Esophagus muscularis mucosa (tissue), 4 donors: ENCODE measurements around the gene CEP131. TPM values are rescaled to one million over a fixed set of nuclear protein-coding genes. Genes with fewer than 3 reads are reported as not detected.

Experiments
- DNase-seq: peaks from one replicate; pipeline ENCODE4 v3.0.0-alpha.2; 2017; ENCODE audit errors: extremely low spot score
- H3K27ac ChIP-seq, 4 donors: fragments of 200-600 bp; sonication (generic); replicated peaks in 1 of 4; 1 replicate in 3 of 4; 2 replicates in 1 of 4; pipeline ENCODE4 v1.5.1; 2016 to 2019; ENCODE audit warnings: mild to moderate bottlenecking in 1 of 4
- H3K27me3 ChIP-seq, 4 donors: fragments of 200-600 bp; sonication (generic); one replicate each; pipeline versions ENCODE4 v1.5.1 to v1.6.0; 2016 to 2019
- H3K36me3 ChIP-seq, 4 donors: fragments of 200-600 bp; sonication (generic); one replicate each; pipeline ENCODE4 v1.5.1; 2016 to 2019
- H3K4me1 ChIP-seq, 4 donors: fragments of 200-600 bp; sonication (generic); one replicate each; pipeline ENCODE4 v1.5.1; 2016 to 2019
- H3K4me3 ChIP-seq, 4 donors: fragments of 200-600 bp; sonication (generic); 1 replicate in 2 of 4; 2 replicates in 2 of 4; pipeline ENCODE4 v1.5.1; 2016 to 2019; ENCODE audit warnings: mild to moderate bottlenecking in 4 of 4, moderate library complexity in 1 of 4
- H3K9me3 ChIP-seq, 4 donors: fragments of 200-600 bp; sonication (generic); 1 replicate in 3 of 4; 2 replicates in 1 of 4; pipeline ENCODE4 v1.5.1; 2016 to 2019
- EP300 ChIP-seq: sonication (generic); formaldehyde crosslinking; IDR thresholded peaks from one replicate; pipeline ENCODE4 v1.6.1; 2017; ENCODE audit warnings: antibody characterized with exemption
- POLR2A ChIP-seq: fragments of 450-650 bp; IDR thresholded peaks from one replicate; pipeline ENCODE4 v1.6.1; 2017; ENCODE audit warnings: antibody characterized with exemption, moderate library complexity, mild to moderate bottlenecking, low read depth
- POLR2AphosphoS5 ChIP-seq, 2 donors: sonication (generic); formaldehyde crosslinking; IDR thresholded peaks; one replicate each; pipeline ENCODE4 v1.6.1; 2017; ENCODE audit warnings: antibody characterized with exemption in 2 of 2
- WGBS: methylation state at CpG from one replicate; pipeline ENCODE4 v1.1.5; 2018; 5-methylcytosine and 5-hydroxymethylcytosine counted together
- intact Hi-C: fragments of 100-400 bp; cut with DNase I; formaldehyde crosslinking; loops from one replicate; pipeline ENCODE4 v1.15.1; 2023
- total RNA-seq, 4 donors: library from RNA; depleted of rRNA; stranded (reverse); fragments of >200 nt; gene quantifications; one replicate each; pipeline versions ENCODE4 v1.1.0 to v1.2.1, GENCODE V29; 2016
- TF ChIP-seq, protein P1 (sequence below), 3 experiments: fragments of 200-600 bp in 2 of 3; fragments of 450-650 bp in 1 of 3; sonication (generic) in 2 of 3; IDR thresholded peaks; one replicate each; pipeline ENCODE4 v1.5.1; 2017 to 2019; ENCODE audit warnings: antibody characterized with exemption in 3 of 3, mild to moderate bottlenecking in 2 of 3, moderate library complexity in 1 of 3

CEP131 gene
- total RNA-seq, 4 donors from 2014 or later, result 4.5 to 10.6 (median 8.9) TPM

DNA sequence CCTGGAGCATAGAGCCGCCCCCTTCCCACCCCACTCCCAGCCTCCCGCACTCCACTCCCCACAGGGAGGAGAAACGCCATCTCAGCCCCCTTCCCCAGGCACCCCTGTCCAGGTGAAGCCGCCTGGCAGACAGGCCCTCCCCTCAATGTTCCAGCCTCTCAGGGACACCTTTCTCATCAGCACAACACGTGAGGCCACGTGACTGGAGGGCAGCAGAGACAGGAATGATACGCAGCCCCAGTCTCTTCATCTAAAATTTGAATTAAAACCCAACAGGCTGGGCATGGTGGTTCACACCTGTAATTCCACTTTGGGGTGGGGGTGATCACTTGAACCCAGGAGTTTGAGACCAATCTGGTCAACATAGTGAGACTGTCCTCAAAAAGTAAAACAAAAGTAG, 36.6 kb downstream of the CEP131 start:
- Histone ChIP-seq H3K27ac (no peak overlapping the region), H3K4me1 (no peaks in the 10 kb centered on the region), H3K27me3 (peaks cover 0 to 37% (median 0%) of the 10 kb centered on the region in 4 donors), H3K9me3 (no peaks in the 10 kb centered on the region), H3K4me3 (no peak overlapping the region), H3K36me3 (peaks cover 0 to 24% (median 13%) of the 10 kb centered on the region in 4 donors)
- TF ChIP-seq, protein P1, sequence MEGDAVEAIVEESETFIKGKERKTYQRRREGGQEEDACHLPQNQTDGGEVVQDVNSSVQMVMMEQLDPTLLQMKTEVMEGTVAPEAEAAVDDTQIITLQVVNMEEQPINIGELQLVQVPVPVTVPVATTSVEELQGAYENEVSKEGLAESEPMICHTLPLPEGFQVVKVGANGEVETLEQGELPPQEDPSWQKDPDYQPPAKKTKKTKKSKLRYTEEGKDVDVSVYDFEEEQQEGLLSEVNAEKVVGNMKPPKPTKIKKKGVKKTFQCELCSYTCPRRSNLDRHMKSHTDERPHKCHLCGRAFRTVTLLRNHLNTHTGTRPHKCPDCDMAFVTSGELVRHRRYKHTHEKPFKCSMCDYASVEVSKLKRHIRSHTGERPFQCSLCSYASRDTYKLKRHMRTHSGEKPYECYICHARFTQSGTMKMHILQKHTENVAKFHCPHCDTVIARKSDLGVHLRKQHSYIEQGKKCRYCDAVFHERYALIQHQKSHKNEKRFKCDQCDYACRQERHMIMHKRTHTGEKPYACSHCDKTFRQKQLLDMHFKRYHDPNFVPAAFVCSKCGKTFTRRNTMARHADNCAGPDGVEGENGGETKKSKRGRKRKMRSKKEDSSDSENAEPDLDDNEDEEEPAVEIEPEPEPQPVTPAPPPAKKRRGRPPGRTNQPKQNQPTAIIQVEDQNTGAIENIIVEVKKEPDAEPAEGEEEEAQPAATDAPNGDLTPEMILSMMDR (IDR thresholded peaks at IDR 0.05), result no peak
- no peak for TF ChIP-seq EP300
- TF ChIP-seq POLR2A, result no peak
- TF ChIP-seq POLR2AphosphoS5 (IDR thresholded peaks at IDR 0.05), result no peak
- WGBS, result 75% methylated on average over 4 of the region's 7 CpGs
- DNase-seq, result no peak
- intact Hi-C loops, result no loop called here

DNA sequence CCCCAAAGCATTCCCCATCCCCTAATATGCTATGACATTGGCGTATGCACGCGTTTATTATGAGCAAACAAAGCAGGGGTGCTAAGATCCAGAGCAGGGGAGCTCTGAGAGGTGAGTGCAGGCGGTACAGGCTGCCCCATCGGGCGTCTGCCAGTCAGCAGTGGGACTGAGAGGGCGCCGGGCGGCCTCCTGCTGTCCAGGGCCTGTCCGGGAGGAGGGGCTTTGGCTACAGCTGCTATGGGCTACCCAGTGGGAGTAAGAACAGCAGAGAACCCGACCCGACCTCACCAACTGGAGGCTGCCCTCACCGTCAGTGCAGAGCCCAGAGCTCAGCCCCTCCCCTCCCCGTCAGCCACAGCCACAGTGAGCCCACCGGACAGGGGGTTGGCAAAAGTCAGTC, 38.2 kb downstream of the CEP131 start:
- WGBS, result 51% methylated on average over 11 of the region's 15 CpGs
- Histone ChIP-seq H3K36me3 (peaks cover 0 to 8% (median 2%) of the 10 kb centered on the region in 4 donors), H3K4me3 (no peak overlapping the region), H3K9me3 (no peaks in the 10 kb centered on the region), H3K27ac (no peak overlapping the region), H3K27me3 (peaks cover 0 to 49% (median 0%) of the 10 kb centered on the region in 4 donors), H3K4me1 (no peaks in the 10 kb centered on the region)
- TF ChIP-seq POLR2A, result no peak
- TF ChIP-seq, protein P1 (IDR thresholded peaks at IDR 0.05), result no peak
- TF ChIP-seq EP300, result no peak
- no peak for TF ChIP-seq POLR2AphosphoS5 (IDR thresholded peaks at IDR 0.05)
- intact Hi-C loops, result no loop called here
- no peak for DNase-seq

DNA sequence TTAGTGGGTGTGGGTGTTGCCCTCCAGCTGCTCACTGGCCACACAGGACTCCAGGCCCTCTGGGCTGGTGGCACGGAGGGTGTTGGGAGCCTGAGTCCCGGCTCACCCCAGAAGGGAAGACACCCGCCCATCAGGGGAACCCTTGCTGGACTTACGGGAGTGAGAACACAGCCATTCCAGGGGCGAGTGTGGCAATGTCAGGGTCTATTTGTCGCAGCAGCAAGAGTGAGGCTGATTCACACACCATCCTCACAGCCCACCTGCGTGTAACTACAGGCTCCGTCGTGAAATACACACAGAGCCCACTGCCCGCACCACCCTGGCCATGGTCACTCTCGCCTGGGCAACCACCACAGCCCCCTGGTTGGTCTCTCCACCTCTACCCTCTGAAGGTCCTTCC, 39.0 kb downstream of the CEP131 start:
- intact Hi-C loops, result no loop called here

DNA sequence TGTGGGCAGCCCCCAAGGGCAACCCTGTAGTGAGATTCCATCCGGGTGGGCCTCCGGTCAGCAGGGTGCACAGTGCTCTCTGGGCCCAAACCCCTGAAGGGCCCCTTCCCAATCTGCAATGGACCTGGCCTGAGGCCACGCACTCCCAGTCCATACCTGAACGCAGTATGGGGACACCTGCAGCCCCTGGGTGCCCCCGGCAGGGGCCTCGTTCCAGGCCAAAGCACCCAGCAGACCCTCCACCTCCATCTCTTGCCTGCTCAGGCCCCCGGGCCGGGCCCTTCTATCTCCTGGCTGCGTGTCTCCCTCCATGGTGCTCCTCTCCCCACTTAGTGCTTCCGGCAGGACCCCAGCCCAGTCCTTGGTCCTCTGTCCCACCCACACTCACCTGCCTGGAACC, 39.4 kb downstream of the CEP131 start:
- WGBS, result 91% methylated on average over 6 of the region's 10 CpGs
- H3K4me1 ChIP-seq, result no peaks in the 10 kb centered on the region
- intact Hi-C loops, result no loop called here
- H3K9me3 ChIP-seq, result no peaks in the 10 kb centered on the region
- H3K36me3 ChIP-seq, result no peaks in the 10 kb centered on the region
- peaks cover 0 to 49% (median 0%) of the 10 kb centered on the region in 4 donors for H3K27me3 ChIP-seq
- no peak for TF ChIP-seq POLR2AphosphoS5 (IDR thresholded peaks at IDR 0.05)
- TF ChIP-seq POLR2A, result no peak
- no peak for TF ChIP-seq EP300
- TF ChIP-seq, protein P1 (IDR thresholded peaks at IDR 0.05), result no peak
- no peak overlapping the region for H3K27ac ChIP-seq
- no peak overlapping the region for H3K4me3 ChIP-seq
- no peak for DNase-seq

More for the DNA sequence above, 39.0 kb downstream of the CEP131 start:
- Histone ChIP-seq H3K27me3 (peaks cover 0 to 49% (median 0%) of the 10 kb centered on the region in 4 donors), H3K4me1 (no peaks in the 10 kb centered on the region), H3K4me3 (no peak overlapping the region), H3K9me3 (no peaks in the 10 kb centered on the region), H3K27ac (no peak overlapping the region), H3K36me3 (peaks cover 0 to under 1% (median 0%) of the 10 kb centered on the region in 4 donors)
- WGBS, result 95% methylated on average over 11 of the region's 11 CpGs
- no peak for DNase-seq
- TF ChIP-seq POLR2AphosphoS5 (IDR thresholded peaks at IDR 0.05) (no peak), POLR2A (no peak), EP300 (no peak)
- TF ChIP-seq, protein P1 (IDR thresholded peaks at IDR 0.05), result no peak

DNA sequence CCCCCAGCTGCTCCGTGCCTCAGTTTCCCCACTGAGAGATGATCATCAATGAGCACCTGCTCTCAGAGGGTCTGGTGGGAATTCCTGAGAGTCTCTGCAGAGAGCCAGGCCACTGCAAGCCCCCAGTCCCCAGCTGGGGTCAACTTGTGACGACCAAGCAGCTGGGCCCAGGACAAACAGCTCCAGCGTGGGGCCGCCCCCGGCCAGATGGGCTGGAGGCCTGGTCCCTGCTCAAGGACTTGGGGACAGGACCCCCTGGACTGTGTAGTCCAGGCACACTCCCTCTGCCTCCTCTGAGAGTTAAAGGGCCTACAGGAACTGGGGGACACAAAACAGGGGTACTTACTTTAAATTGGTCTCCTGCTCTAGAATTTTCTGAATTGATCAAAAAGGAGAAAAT, 40.2 kb downstream of the CEP131 start:
- Histone ChIP-seq H3K36me3 (no peaks in the 10 kb centered on the region), H3K27me3 (peaks cover 0 to 49% (median 0%) of the 10 kb centered on the region in 4 donors), H3K4me1 (no peaks in the 10 kb centered on the region), H3K27ac (no peak overlapping the region), H3K9me3 (no peaks in the 10 kb centered on the region), H3K4me3 (no peak overlapping the region)
- intact Hi-C loops, result no loop called here
- no peak for DNase-seq
- no peak for TF ChIP-seq POLR2A
- TF ChIP-seq, protein P1 (IDR thresholded peaks at IDR 0.05), result no peak
- no peak for TF ChIP-seq EP300
- no peak for TF ChIP-seq POLR2AphosphoS5 (IDR thresholded peaks at IDR 0.05)
- 88% methylated on average over 4 of the region's 5 CpGs for WGBS
